ENCODE results near the gene DCAF15. TPM values are rescaled to one million over a fixed set of nuclear protein-coding genes. Genes with fewer than 3 reads are reported as not detected.
A peak's percentile ranks its signal among the peaks of the same experiment; 100 is the strongest.

Gene DCAF15
- total RNA-seq, 1 experiment from 2014 or later, result 20.9 TPM

- no peak for DNase-seq (ENCODE audit: low read depth)
Observed at GRCh38 chr19:13993590-13994300, 41.4 kb downstream of the DCAF15 start.

GRCh38 chr19:13995017-13995728 lies 42.9 kb downstream of the DCAF15 start:
- DNase-seq (ENCODE audit: low read depth), result no peak

GRCh38 chr19:13995878-13996765 lies 43.8 kb downstream of the DCAF15 start:
- no peak for DNase-seq (ENCODE audit: low read depth)

- DNase-seq (ENCODE audit: low read depth), result no peak
Observed at GRCh38 chr19:13996928-13997630, 44.8 kb downstream of the DCAF15 start.

- no peak for DNase-seq (ENCODE audit: low read depth)
Observed at GRCh38 chr19:13997631-13997962, 45.3 kb downstream of the DCAF15 start.

GRCh38 chr19:13998426-13998825 lies 46.1 kb downstream of the DCAF15 start:
- DNase-seq (ENCODE audit: low read depth), result no peak

- no peak for DNase-seq (ENCODE audit: low read depth)
Observed at GRCh38 chr19:13999085-13999484, 46.8 kb downstream of the DCAF15 start.

- no peak for DNase-seq (ENCODE audit: low read depth)
Observed at GRCh38 chr19:14000691-14001375, 48.5 kb downstream of the DCAF15 start.

- DNase-seq (ENCODE audit: low read depth), result no peak
Observed at GRCh38 chr19:14002571-14003250, 50.4 kb downstream of the DCAF15 start.

GRCh38 chr19:14003251-14004055 lies 51.1 kb downstream of the DCAF15 start:
- no peak for DNase-seq (ENCODE audit: low read depth)

- DNase-seq (ENCODE audit: low read depth), result no peak
Observed at GRCh38 chr19:14004619-14005348, 52.5 kb downstream of the DCAF15 start.

- DNase-seq (ENCODE audit: low read depth), result peak; percentile 71
Observed at GRCh38 chr19:14005349-14006084, 53.2 kb downstream of the DCAF15 start.

GRCh38 chr19:14006085-14006765 lies 53.9 kb downstream of the DCAF15 start, which contains the start of gene RFX1:
Gene RFX1, minus strand, starts transcription at chr19:14006320. Its CDS starts 12,477 bp downstream, at chr19:13993843.
- peak; percentile 100 for DNase-seq (ENCODE audit: low read depth)

GRCh38 chr19:14006766-14007562 lies 54.7 kb downstream of the DCAF15 start:
- DNase-seq (ENCODE audit: low read depth), result no peak

All from M059J (cell line).